Ureter (tissue), 1 donor: Measurements from ENCODE around the gene PLOD3. TPM values are rescaled to one million over a fixed set of nuclear protein-coding genes. Genes with fewer than 3 reads are reported as not detected.
A peak's percentile ranks its signal among the peaks of the same experiment; 100 is the strongest.

Experiments used
- DNase-seq: peaks from one replicate; pipeline ENCODE4 v3.0.0-alpha.2; 2020; ENCODE audit warnings: low spot score
- total RNA-seq: library from RNA; stranded (reverse); gene quantifications from one replicate; pipeline ENCODE4 v1.2.4, GENCODE V29; 2023
- donor health status: DM: yes; HTN: yes; CAD: no.

PLOD3 gene
- total RNA-seq, 1 donor from 2014 or later = 50.9 TPM

GRCh38 chr7:101239191-101239950 lies 22.0 kb upstream of the PLOD3 start:
- no peak for DNase-seq

- DNase-seq = no peak
Measured at GRCh38 chr7:101238226-101239182, 21.1 kb upstream of the PLOD3 start.

DNA sequence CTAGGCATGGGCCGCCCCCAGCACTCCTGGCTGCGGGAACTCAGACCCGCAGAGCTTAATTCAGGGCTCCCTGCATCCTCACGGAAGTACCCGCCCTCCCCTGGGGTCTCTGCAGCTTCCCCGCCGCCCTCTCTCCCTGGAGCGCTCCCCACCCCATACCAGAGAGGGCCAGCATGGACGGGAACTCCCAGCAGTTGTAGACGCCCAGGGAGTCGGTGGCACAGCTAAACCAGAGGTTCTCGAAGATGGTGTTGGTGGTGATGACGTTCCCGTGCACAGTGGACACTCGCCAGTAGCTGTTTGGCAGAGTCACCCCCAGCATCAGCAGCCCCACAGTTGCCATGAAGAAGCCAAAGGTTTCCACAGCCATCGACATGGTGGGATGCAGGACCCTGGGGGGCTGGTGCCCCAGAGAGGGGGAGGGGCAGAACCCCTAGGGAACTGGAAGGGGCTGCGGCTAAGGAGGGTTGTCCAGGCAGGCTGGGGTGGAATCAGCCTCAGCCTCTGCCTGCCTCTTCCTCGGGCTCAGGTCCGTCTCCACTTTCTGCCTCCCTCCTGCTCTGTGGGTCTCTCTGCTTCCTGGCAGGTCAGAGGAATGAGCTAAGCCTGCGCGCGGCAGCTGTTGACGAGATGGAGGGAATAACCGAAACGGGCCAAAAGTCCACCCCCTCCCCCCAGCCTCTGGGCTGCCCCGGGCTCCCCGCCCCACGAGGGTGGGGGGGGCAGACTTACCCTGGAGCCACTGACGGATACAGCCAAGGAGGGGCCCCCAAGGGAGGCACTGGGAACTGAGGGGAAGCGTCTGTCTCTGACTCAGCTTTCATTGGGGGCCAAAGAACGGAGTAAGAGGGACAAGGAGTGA lies 20.1 kb upstream of the PLOD3 start, which contains the start of gene CLDN15:
CLDN15 (minus strand) TSS at position 597 of the 862 bp plus-strand sequence; CDS start at position 376, 221 bp downstream.
- DNase-seq = no peak

- DNase-seq = no peak
Measured at GRCh38 chr7:101236292-101236835, 19.0 kb upstream of the PLOD3 start.

- DNase-seq = no peak
Measured at GRCh38 chr7:101235522-101235921, 18.1 kb upstream of the PLOD3 start.

DNA sequence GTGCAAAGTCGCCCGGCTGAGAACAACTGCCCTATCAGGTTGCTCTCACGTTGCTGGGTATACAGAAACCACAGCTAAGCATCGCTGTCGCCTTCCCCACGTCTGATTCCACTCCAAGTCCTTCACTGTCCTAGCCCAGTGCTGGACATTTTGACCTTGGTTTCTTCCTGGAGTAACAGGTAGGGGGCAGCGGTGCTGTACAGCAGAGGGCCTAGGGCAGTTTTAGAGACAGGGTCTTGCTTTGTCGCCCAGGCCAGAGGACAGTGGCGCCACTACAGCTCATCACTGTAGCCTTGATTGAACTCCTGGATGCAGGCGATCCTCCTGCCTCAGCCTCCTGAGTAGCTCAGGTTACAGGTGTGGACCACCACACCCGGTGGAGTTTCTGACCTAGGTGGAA lies 17.7 kb upstream of the PLOD3 start:
- no peak for DNase-seq

GRCh38 chr7:101234636-101235035 lies 17.3 kb upstream of the PLOD3 start:
- no peak for DNase-seq

- DNase-seq = no peak
Measured at GRCh38 chr7:101233907-101234547, 16.6 kb upstream of the PLOD3 start.

DNA sequence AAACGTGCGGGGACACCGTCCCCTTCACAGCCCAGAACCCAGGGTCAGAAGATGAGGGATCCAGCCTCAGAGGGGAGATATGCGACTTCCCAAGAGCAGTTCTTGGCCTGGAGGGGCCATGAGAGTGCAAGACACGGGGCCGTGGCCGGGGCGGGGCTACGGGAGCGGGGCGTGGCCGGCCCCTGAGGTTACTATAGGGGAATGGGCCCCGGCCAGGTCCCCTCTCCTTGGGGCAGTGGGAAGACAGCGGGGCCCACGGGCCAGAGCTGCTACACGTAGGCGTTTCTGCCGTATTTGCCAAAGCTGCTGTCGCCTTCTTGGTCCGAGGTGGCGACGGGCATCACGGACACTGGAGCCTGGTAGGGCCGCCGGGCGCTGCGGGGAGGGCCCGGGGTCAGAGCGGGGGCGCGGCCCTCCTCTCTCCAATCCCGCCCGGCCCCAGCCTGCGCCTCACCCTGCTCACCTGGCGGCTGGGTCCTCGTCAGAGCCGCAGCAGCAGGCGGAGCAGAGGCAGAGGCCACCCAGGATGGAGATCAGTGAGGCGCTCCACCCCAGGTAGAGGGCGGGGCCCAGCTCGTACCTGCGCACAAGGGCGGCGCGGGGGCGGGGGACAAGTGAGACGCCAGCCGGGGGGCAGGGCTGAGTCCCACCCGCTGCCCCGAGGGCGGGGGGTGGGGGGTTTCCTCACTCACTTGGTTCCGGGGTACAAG lies 14.9 kb upstream of the PLOD3 start:
- DNase-seq = peak; percentile 68

GRCh38 chr7:101231644-101232043 lies 14.3 kb upstream of the PLOD3 start:
- no peak for DNase-seq

DNA sequence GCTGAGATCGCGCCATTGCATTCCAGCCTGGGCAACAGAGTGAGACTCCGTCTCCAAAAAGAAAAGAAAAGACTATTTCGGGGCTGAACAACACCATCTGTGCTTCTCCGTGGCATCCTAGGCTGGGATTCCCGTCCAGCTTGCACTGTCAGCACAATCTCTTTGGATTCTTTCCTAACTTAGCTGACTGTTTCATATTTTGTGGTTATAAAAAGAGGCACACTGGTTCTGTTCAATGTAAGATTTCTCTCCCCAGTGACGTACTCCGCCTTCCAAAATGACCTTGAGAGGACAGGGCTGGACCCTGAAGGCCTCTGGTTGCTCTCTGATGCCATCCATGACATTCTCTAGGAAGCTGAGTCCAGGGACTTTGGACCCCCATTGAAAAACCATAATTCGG lies 9.3 kb upstream of the PLOD3 start:
- no peak for DNase-seq

GRCh38 chr7:101225650-101226049 lies 8.3 kb upstream of the PLOD3 start:
- DNase-seq = no peak

DNA sequence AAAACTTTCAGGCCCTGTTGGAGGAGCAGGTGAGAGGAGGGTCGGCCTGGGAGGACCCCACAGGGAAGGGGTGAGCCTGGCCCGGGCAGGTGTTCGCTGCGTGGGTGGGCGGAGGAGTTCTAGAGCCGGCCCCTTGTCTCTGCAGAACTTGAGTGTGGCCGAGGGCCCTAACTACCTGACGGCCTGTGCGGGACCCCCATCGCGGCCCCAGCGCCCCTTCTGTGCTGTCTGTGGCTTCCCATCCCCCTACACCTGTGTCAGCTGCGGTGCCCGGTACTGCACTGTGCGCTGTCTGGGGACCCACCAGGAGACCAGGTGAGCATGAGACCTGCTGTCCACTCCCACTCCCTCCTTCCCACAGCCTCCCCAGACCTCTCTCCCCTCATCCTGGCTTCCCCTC lies 6.1 kb upstream of the PLOD3 start:
- DNase-seq = no peak

DNA sequence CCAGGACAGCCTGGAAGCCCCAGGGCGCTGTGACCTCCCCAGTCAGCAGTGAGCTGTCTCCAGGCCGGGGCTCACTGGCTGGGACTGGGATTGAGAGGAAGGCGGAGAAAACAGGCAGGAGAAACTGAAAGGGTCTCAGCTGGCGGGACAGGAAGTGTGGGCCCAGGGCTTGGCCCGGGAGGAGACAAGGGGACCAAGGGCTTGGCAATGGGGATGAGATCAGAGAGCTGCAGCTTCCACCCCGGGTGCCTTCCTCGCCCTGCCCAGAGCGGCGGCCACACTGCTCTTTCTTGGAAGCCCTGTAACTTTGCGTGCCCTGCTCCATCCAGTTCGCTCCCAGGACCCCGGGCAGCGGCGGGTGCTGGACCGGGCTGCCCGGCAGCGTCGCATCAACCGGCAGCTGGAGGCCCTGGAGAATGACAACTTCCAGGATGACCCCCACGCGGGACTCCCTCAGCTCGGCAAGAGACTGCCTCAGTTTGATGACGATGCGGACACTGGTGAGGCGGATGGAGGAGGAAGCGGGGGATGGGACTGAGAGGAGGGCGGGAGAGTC lies 5.0 kb upstream of the PLOD3 start:
- DNase-seq = no peak

DNA sequence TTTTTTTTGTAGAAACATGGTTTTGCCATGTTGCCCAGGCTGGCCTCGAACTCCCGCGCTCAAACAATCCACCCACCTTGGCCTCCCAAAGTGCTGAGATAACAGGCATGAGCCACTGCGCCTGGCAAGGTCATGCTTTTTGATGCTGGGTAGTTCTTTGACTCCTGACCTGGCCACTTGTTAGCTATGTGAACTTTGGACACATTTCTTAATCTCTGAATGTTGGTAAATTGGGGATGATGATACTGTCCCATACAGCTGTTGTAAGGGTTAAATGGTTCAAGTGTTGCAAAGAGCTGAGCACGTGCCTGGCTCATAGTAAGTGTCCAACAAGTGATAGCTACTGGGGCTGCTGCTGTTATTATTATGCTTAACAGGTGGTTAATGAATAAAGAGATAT lies 2.9 kb upstream of the PLOD3 start:
- DNase-seq = no peak

- no peak for DNase-seq
Measured at GRCh38 chr7:101218236-101219125, 1.1 kb upstream of the PLOD3 start.

- DNase-seq = no peak
Measured at GRCh38 chr7:101216860-101217387, 457 bp downstream of the PLOD3 start.

GRCh38 chr7:101216001-101216859 lies 1.2 kb downstream of the PLOD3 start:
- DNase-seq = no peak
